Activated CD4-positive, alpha-beta T cell treated with anti-CD3 and anti-CD28 coated beads for 24 hours (primary cell): Measurements from ENCODE around the gene C17orf113.
"Not testable (repeated sequence)": the region's sequence is repeated elsewhere in the genome, so short reads cannot be mapped to it uniquely, and the experiment has no call there.

Experiments used
- DNase-seq, 2 donors: peaks; one replicate each; pipeline ENCODE4 v3.0.0-alpha.2; 2020; ENCODE audit warnings: low read depth in 2 of 2

The C17orf113 gene

DNA sequence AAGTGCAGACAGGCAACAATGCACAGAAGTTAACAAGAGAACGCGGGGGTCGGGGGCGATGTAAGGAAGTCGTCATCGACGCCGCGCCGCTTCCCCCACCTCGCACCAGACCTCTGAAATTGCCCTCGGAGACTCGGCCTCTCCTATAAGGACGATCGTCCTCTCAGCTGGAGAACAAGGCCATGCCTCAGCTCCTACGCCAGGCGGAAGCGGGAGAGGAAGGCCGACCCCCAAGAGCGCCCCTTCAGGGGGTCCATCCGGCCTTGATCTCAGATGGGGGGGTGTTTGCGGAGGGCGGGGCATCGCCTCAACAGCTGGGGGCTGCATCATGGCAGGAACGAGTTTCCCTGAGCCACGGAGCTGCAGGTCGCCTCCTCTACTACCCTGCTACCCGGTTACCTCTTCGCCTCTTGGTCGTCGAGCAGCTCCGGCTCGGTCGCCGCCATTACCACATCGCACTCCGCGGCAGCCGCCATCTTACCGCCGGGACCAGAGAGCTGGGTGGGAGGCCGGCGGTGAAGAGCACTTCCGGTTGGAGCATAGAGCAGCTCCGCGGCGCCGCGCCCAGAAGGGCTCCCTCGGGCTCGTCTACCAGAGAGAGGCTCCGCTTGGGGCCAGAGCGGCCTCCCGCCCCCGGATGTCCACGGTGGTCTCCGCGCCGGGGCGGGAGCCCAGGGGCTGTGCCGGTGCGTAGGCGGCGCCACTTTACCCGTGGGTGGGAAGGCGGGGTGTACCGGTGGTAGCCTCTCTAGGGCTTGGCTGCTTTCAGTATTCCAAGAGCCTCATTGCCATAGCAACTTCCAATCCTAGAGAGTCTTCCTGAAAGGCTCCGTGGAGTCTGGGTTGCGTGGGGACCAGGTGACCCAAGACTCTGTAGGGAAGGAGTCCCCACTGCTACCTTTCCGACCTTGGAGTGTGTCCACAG, 33.2 kb downstream of the C17orf113 start, which contains the start of gene DNAJC7:
Gene DNAJC7 (minus strand): TSS at position 499 of the 925 bp plus-strand sequence. CDS start 23 bp downstream, at position 476.
- DNase-seq = peak; percentile 78 to 81

DNA sequence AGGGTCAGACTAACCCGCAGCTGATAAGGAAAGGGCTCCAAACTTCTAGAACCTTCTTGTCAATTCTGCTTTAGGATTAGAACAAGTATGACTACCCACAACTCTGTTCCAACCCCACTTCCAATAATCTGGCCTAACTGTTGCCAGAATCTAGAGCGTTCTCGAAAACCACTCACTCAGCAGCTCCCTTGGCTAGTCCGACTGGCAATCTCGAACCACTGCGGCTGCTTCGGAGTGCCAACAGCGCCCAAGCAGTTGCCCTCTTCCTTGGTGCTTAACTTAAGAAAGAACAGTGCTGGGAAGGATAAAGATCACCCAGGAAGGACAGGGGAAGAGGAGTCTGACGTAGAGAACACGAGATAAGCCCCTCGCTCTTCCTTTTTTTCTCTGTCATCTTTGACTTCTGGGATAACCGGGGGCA, 34.0 kb downstream of the C17orf113 start:
- DNase-seq = no peak

DNA sequence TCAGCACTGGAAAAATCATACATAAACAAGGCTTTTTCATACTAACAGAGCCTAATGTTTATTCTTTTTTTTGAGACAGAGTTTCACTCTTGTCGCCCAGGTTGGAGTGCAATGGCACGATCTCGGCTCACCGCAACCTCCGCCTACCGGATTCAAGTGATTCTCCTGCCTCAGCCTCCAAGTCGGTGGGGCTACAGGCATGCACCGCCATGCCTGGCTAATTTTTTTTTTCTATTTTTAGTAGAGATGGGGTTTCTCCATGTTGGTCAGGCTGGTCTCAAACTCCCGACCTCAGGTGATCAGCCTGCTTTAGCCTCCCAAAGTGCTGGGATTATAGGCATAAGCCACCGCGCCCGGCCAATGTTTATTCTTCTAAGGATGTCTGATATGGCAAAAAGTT, 36.7 kb downstream of the C17orf113 start:
- not testable (repeated sequence) for DNase-seq

DNA sequence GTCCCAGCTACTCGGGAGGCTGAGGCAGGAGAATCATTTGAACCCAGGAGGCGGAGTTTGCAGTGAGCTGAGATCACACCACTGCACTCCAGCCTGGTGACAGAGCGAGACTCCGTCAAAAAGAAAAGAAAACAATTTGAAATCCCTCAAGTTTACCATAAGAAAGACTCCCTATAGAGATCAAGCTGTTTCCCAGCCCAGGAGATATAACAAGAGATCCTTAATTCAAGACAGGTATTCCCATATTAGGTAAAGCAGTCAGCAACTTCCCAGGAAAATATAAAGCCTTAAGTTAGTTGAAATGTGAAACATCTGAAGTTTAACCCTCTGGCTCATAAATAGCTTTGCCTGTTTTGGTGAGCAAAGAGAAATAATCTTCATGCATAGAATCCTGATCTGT, 38.0 kb downstream of the C17orf113 start:
- DNase-seq = not testable (repeated sequence)

DNA sequence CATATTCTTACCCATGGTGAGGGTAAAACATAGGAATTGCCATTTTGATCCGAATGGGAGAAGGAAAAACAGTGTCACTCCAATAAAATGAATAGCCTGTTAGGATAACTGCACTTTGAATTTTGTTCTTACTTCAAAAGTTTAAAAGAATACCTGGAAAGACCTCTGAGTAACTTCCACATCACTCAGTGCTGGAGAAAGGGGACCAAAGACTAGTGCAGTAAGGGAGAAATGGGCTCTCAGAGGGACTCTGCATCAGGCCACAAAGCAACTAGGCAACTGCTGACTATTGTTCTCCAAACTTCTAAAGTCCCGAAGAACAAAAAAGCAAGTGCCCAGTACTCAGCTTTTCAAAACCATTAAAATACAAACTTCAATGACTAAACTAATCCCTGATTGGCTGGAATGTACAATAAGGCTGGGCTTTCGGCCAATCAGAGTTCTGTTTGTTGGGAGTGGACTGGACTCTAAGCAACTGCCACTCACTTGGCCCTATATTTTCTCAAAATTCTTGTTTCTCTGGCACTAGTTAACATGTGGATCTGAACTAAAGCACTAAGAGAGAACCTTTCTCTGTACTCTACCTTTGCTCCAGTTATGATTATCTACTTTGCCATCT, 39.4 kb downstream of the C17orf113 start:
- no peak for DNase-seq

DNA sequence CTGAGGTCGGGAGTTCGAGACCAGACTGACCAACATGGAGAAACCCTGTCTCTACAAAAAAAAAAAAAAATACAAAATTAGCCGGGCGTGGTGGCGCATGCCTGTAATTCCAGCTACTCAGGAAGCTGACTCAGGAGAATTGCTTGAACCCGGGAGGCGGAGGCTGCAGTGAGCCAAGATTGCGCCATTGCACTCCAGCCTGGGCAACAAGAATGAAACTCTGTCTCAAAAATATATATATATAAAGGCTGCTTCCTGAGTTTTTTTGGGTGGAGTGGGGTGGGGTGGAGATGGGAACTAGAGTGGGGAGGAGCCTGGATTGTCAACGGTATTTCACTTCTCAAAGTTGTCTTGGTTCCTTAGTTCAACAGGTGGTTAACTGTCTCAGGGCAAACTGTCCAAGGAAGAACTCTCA, 40.1 kb downstream of the C17orf113 start:
- not testable (repeated sequence) for DNase-seq

DNA sequence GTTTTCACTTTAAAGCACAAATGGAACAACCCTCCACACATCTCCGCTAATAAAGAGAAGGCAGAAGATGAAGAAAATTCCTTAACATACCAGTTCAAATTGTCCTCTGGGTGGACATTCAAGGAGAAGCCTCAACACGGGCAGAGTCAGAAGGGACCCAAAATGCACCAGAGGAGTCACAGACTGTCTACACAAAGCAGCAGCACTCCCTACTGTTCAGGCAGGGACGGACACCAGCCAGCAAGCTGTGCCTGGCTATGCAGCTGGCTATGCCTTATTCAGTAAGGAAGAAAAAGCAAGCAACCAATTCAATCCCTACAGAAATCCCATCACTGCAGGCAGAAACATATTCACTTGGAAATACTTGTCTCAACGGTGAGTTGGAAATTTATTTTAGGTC, 41.2 kb downstream of the C17orf113 start:
- DNase-seq = no peak

DNA sequence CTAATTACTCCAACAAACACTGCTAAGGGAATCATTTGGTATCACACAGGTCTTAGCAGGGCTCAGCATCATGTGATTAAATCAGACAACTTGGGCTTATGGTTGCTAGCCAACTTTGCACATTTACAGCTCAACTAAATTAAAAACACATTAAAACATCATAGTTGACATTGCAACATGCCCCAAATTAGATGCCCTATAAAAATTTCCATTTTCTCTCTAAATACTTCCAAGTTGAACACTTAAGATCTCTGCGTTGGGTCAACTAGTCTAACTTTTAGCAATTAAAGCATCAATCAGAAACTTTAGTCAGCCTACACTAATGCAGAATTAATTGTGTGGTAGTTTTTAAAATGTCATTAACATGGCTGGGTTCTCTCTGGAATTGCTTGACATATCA, 45.2 kb downstream of the C17orf113 start:
- no peak for DNase-seq

DNA sequence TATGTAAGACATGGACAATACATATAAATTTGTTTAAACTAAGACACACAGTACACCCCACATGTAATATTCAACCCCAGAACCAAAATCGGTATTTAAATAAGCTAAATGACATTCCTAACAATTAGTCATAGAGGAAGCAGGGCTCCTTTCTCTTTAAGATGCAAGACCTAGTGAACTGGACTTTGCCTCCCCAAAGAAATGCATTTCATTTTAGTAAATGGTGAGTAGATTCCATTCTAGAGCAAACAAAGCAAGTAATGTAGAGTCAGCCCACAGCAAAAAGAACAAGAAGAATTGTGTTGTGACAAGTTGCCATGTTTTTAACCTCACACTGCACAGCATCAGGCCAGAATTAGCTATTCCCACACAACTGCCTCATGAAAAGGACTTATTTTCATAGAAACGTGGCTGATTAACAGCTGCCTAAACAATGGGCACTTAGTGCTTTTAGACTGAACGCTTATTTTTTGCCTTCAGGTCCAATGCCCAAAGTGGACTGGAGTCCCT, 47.6 kb downstream of the C17orf113 start:
- DNase-seq = no peak

DNA sequence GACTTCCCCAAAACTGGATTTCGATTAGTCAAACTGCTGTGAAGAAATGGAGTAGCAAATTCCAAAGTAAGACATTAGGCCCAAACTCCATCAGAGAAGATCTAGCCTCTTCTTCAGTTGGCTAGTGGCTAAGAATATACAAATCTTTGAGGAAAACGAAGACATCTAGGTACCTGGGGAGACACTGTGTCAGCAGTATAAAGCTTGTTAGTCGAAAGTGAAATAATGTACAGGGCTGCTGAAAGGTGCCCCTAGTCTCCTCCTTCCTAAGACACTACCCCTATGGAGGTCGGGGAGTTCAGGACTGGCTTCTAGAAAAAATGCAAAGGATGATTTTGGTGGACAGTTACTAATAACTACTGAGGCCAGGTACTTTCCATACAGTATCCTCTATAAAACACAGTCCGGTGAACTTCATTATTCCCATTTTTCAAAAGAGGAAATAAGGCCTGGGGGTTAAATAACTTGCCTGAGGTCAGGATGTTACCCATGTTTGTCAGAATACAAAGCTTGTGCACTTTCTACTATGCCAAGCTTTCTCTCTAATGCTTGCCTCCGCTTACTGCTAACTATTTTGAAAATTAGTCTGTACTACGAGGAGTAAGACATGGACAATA, 48.1 kb downstream of the C17orf113 start:
- DNase-seq = no peak

DNA sequence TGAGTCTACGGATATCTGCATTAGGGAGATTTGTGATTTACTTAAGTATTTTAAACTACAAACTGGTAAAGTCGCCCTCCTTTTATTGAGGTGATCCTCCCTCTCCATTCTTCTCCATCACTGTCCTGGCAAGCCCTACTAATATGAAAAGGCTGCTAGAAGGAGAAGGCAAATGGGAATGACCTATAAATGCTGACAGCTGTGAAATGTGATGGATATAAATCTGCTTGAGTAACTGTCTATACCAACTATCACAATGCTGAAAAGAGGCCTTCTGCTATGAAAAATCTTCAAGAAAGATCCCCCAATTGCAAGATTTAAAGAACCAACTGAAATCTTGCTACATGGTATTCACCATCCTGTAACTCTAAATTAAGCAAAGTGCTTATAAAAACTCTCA, 48.7 kb downstream of the C17orf113 start:
- DNase-seq = no peak

DNA sequence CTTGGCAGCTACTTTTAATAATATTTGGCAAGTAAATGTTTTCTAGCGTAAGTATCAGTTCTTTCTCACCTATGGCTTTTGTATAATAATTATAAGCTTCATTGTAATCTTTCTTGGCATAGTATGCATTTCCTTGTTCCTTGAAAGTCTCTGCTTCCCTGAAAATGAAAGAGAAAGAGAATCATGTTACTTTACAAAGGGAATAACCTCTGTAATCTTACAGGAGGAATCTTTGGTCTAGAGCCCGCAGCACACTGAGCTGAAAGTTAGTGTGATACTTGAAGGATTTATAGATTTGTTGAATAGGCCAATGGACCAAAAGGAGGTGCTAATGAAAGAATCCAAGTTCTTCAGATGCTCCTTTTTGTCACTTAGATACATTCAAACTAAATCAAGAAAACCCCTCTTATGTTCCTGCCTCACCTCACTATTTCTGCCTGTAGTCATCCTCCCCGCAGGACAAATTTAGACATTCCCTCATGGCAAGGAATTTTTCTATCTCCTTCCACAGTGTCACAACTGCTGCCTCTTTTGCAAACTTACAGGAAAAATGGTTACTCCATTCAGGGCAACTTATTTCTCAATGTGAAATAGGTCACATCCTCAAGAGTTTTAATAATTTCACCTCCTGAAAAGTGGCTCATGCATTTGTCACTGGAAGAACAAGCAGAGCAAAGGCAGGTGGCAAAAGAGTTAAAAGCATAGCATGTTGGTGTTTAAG, 49.8 kb downstream of the C17orf113 start:
- no peak for DNase-seq

DNA sequence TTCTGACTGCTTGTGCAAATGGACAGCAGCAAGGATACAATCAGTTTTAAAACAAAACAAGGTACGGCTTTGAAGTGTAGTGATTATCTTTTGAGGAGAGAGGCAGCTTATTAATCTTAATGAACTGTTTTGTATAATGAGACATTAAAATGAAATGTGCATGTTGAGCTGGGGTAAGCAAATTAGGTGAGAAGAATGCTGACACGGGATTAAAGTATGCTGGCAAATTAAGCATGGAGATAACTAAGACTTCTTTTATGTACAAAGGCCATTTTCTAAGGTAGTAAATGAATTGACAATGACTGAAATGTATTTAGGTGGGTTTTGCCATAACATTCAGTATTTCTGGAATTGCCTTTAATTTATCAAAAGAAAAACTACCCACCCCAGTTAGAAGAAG, 51.9 kb downstream of the C17orf113 start:
- DNase-seq = no peak

DNA sequence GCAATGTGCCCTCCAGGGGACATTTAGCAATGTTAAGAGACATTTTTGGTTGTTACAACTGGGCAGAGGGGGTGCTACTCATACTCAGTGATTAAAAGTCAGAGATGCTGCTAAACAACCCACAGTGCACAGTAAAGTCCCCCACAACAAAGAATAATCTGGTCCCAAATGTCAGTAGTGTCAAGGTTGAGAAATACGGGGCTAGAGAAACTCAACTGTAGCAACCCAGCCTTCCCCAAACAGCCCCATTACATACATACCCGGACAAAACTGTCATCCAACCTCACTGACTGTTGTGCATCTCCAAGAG, 53.6 kb downstream of the C17orf113 start:
- DNase-seq = no peak

DNA sequence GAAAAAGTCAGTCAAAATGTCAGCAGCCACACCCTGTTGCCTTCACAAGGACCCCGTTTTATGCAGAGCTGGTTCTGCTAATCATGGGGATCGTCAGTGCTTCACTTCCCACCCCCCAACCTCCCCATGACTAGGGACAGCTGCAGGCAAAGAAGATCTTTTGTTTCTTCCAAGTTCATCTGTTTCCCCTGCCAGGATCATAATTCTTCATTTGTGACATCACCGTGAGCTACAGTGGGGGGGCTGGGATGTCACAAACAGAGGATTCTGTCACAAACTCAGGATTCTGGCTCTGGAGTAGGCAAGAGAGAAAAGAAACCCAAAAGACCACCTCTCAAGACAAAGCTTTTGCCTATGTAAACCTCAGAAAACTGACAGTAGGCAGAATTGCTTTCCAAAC, 57.8 kb downstream of the C17orf113 start:
- no peak for DNase-seq

DNA sequence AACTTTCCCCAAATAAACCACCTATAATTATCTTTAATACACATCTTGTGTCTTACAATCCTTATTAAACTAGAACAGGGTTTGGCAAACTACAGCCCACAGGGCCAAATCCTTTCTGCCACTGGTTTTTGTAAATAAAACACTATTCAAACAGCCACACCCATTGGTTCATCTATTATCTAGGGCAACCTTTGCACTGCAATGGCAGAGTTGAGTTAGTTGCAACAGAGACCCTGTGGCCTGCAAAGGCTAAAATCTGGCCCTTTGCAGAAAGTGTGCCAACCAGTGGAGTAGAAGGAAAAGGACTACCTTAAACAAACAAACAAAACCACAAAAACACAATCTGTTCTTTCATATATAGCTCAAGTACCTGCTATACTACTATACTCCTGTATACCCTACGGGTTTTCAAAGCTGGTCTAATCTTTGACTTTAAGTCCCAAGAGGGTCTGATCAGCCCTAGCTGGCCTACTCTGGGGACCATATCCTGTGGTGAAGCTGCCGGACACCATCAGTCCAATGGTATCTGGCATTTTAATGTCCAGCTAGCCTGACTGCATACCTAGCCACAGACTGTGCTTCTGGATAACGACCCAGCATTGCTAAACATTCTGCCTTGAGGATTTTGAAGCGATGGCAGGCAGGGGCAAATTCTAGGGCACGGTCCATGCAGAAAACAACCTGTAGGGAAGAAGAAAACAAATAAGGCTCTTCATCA, 60.5 kb downstream of the C17orf113 start:
- no peak for DNase-seq

DNA sequence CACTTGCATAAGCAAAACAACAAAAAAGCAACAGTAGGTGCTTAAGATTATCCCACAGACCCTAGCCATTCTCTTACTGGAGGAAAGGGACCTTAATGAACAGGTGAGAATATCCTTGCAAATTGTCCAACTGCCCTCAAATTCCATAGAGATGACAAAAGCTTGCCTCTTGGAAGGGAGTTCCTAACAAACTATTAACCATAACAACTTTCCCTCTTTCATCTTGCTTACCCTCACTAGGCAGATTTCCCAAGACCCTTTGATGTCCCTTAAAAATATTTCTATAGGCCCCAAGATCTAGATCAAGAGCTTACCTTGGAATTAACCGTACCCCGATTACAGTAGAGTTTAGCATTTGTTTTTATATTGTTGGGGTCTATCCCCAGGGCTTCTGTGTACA, 62.0 kb downstream of the C17orf113 start:
- no peak for DNase-seq
